ENCODE data around the gene CSF1R.

- no peak for TF ChIP-seq CTCF (IDR thresholded peaks at IDR 0.05; ENCODE audit: low read depth, low read length)
- TF ChIP-seq EZH2phosphoT487 (IDR thresholded peaks at IDR 0.05; ENCODE audit: low read depth), result no peak
Measured at GRCh38 chr5:150026682-150027172, 59.6 kb downstream of the CSF1R start.
